ENCODE data around the gene SPAG5.

The SPAG5 gene, protein sequence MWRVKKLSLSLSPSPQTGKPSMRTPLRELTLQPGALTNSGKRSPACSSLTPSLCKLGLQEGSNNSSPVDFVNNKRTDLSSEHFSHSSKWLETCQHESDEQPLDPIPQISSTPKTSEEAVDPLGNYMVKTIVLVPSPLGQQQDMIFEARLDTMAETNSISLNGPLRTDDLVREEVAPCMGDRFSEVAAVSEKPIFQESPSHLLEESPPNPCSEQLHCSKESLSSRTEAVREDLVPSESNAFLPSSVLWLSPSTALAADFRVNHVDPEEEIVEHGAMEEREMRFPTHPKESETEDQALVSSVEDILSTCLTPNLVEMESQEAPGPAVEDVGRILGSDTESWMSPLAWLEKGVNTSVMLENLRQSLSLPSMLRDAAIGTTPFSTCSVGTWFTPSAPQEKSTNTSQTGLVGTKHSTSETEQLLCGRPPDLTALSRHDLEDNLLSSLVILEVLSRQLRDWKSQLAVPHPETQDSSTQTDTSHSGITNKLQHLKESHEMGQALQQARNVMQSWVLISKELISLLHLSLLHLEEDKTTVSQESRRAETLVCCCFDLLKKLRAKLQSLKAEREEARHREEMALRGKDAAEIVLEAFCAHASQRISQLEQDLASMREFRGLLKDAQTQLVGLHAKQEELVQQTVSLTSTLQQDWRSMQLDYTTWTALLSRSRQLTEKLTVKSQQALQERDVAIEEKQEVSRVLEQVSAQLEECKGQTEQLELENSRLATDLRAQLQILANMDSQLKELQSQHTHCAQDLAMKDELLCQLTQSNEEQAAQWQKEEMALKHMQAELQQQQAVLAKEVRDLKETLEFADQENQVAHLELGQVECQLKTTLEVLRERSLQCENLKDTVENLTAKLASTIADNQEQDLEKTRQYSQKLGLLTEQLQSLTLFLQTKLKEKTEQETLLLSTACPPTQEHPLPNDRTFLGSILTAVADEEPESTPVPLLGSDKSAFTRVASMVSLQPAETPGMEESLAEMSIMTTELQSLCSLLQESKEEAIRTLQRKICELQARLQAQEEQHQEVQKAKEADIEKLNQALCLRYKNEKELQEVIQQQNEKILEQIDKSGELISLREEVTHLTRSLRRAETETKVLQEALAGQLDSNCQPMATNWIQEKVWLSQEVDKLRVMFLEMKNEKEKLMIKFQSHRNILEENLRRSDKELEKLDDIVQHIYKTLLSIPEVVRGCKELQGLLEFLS

DNA sequence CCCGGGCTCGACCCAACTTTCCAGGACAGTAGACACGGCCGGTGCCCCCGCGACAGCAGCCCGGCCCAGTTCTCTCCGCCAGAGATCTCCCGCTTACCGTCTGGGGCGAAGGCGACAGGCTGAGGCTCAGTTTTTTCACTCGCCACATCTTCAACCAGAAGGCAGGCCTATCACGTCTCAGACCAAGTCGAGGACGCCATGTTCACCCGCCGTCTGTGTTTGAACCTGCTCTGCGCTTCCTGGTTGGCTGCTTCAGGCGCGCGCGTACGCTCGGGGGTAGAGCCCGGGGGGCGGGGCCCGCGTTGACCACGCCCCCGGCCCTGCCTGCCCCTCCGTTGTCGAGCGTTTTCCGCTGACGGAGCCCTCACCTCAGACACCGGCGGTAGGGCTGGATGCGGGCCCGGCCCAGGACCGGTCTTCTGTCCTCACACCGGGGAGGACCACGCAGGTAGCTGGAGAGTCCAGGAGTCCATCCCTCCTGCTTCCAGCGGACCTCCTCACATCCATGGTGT lies at the start of gene SPAG5:
Gene SPAG5, minus strand, starts transcription at position 227 of the 512 bp plus-strand sequence. Its CDS starts 79 bp downstream, at position 148.
- peak; percentile 64 for DNase-seq (ENCODE audit: low read depth, low spot score)

DNA sequence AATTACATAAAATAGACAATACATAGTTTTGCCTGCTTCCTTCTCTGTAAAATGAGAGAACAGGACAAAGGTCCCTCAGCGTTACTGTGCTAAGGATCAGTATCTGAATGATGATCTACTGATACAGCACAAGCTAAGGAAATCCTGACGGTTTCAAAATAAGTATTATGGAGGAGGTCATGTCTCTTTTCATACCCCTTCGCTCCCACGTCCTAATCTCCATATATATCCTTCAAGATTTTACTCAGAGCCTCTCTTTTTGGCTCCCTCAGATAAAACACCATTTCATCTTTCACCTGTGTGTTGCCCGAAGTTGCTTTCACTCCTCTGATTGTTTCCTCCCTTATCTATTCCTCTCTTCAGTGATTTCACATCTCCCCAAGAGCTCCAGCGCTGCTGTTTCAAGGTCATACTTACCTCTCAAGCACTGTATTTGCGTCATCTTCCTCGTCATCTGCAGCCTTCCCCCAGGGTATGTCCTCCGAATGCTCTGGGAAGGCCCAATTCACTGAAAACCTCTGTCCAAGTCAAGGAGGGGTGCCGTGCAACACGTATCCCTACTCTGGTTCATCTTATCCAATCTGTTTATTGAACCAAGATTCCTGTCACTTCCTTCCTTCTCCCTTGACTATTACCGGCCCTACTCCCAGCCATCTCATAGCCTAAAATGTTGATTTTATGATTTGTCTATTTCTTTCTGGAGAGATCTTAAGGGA lies 47.4 kb upstream of the SPAG5 start:
- DNase-seq (ENCODE audit: low read depth, low spot score) = no peak

DNA sequence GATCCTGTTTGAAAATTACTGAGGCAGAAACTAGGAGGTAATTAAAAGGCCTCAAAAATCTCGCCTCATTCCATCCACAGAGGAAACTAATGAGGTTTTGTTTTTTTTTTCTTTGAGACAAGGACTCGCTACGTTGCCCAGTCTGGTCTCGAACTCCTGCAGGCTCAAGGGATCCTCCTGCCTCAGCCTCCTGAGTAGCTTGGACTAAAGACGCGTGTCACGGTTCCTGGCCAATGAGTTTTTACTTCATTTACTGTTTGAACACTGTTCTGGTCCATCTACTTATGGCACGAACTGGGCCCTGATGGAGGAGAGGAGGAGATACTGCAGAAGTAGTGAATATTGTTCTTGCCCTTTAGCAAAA lies 46.7 kb upstream of the SPAG5 start:
- no peak for DNase-seq (ENCODE audit: low read depth, low spot score)

DNA sequence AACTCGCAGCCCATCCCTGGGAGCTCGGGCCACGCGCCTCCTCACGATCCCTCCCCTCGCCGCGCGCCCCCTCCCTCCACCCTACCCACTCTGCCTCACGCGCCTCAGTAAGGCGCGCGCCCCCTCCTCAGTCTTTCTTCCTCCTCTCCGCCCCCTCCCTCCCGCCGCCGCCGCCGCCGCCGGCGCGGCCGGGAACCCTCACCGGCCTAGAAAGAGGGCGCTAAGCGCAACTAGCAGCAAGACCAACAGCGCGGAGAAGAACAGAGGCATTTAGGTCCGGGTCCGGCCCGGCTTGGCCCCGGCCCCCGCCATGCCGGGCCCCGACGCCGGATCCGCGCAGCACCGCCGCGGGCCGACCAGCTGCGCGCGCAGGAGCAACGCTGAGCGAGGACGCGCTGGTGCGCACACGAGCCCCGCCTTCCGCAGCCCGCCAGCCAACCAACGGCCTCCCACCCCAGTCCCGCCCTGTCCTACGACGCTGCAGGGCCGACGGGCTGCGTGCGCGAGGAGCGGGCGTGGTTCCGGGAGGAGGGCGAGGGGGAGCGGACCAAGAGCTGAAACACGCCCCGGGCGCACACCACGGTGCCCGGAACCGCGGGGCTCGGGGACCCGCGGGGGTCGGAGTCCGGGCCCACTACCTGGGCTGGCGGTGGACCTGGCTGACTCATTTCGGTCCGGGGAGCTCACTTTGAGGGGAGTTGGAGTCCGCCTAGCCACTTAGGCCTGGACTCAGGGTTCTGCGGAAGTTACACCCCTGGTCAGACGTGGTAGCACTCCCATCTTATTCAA lies 46.2 kb upstream of the SPAG5 start, which contains the start of gene BLTP2:
Gene BLTP2, minus strand, starts transcription at position 372 of the 789 bp plus-strand sequence. Its CDS starts 102 bp downstream, at position 270.
- peak; percentile 69 for DNase-seq (ENCODE audit: low read depth, low spot score)

DNA sequence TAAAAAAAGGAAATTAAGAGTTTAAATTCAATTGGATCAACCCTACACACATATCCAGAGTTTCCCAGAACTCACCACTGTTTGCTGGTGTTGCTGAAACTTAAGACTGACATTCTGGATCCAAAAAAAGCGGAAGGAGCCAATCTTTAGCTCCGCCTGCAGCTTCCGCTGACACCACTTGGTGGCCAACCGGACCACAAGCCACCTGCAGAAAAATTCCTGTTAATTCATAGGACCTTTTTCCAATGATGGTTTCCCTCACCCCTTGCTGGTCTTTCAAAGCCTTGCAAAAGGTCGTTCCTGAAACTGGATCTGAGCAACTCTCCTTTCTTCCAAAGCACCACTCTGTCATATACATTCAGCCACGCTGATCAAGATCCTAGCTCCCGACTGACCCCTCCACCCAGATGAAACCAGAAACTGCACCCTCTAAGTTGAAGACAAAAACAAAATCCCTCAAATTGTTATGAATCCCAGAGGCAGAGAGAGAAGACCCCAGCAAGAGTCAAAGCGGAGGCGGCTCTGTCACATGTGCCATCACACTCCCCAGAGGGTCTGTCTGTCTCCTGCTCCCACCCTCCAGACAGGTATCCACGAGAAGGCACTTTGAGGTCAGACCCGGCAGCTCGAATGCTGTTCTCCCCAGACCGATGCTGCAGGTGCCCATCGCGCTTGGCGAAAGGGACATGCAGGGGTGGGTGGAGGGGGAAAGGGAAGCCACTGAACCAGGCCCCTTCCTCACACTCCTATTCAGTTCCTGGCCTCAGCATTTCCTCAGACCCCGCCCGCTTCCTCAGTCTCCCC lies 45.4 kb upstream of the SPAG5 start:
- no peak for DNase-seq (ENCODE audit: low read depth, low spot score)

DNA sequence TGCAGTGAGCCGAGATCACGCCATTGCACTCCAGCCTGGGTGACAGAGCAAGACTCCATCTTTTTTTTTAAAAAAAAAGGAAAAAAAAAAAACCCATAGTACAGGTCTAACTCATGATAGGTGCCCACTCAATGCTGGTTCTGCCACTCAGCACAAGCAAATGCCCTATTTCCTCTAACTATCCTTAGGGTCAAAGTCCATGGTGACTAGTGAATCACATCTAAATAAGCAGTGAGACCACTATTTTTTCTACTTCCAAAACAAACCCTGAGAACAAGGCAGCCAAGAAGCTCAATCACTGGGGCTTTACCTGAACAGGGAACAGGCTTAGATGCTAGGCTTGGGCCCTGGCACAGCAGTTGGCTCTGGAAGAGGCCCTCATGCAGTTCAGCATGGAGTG lies 42.8 kb upstream of the SPAG5 start:
- DNase-seq (ENCODE audit: low read depth, low spot score) = no peak

DNA sequence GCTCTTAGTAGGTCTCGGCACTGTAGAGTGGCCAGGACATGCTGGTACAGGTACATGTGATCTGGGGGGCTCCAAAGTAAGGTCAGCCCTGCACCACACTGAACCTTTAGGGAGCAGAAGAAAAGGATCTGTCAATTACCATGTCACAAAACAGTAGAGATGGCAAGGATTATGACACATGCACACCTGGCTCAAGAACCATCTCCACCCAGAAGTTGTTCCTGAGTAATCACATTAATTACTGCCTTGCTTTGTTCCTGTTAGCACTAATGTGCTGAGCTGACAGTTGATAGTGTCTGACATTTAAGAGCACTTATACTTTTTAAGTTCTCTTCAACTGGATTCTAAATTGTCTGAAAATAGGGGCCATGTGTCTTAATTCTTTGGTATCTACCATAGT lies 36.7 kb upstream of the SPAG5 start:
- DNase-seq (ENCODE audit: low read depth, low spot score) = no peak

DNA sequence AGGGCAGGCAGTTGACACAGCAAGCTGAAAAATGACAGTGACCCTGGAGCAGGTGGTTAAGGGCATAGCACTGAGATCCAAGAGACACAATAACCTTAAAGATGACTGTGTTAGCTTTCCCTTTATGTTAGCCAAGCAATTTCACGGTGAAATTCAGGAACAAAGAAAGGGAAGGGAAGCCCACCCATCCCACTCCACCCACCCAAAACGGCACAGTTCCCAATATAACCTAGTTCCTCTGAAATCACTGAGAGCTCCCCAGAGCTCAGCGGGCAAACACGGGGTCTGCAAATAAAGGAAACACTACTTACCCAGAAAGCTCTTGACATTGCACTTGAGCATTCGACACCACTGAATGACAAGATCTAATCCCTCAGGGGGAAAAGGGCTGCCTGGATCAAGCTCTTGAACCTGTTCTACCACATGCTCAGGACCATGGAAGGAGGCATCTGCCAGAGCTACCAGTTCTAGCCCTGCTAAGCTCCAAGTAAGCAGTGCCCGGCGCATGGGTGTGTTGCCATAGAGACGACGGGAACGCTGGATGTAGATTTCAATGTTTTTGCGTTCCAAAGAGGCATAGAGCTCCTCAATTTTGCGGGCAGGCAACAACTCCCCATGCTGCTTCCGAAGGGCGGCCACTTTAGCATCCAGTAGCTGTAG lies 35.5 kb upstream of the SPAG5 start:
- no peak for DNase-seq (ENCODE audit: low read depth, low spot score)

DNA sequence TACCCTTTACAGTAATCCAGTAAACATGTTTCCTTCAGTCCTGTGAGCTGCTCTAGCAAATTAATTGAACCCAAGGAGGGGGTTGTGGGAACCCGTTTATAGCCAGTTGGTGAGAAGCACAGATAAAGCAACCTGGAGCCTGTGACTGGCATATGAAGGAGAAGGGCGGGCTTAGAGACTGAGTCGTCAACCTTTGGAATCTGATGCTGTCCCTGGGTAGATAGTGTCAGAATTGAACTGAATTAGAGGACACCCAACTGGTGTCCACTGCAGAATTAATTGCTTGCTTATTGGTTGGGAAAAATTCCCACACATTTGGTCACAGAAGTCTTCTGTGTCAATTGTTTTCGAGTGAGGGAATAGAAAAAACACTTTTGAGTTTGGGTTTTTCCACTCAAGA lies 28.0 kb upstream of the SPAG5 start:
- no peak for DNase-seq (ENCODE audit: low read depth, low spot score)

DNA sequence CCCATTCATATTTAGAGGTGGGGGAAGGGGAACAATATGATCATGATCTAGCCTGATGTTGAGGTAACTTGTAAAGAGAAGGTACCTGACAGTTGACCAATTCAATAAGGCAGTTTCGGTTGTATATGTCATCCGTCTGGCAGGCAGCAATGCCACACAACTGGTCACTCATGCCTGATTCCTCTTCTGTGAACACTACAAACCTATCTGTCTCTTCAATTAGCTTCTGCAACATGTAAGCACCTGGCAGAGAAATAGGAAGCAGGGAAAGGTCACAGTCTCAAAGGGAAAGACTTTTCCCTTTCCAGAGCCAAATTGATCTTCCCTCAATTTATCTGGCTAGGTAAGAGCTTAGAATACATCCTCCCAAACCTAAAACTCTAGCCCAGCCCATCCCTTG lies 25.3 kb upstream of the SPAG5 start:
- no peak for DNase-seq (ENCODE audit: low read depth, low spot score)

DNA sequence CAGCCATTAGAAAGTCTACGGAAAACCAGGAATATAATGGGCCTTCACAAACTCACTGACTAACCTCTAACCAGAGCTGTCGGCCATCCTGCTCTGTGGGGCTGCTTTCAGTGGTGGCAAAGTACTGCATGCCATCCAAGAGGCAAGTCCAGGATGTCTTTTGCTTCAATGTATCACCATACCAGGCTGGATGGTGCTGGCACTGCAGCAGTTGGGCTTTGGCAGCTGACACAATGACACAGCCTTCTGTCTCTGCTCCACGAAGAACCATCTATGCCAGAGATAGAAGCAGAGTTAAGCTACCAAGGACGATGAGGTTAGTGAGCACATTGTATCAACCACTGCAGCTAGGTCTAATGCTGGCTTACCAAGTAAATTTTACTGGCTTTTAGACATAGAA lies 24.9 kb upstream of the SPAG5 start:
- no peak for DNase-seq (ENCODE audit: low read depth, low spot score)

DNA sequence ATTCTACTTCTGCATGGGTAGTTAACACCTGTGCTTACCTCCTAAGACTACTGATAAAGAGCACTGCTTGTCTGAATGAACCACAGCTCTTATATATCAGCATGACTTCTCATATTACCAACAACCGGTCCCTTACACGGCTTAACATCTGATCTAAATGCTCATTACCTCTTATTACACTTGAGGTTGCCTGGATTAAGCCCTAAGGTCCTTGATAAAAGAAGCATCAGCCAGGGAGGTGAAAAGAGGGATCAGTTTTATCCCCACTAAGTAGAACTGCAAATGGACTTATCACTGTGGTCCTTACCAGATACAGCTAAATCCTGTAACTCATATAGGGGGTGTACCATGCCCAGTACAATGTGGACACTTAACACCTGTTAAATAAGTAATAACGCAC lies 23.4 kb upstream of the SPAG5 start:
- no peak for DNase-seq (ENCODE audit: low read depth, low spot score)

DNA sequence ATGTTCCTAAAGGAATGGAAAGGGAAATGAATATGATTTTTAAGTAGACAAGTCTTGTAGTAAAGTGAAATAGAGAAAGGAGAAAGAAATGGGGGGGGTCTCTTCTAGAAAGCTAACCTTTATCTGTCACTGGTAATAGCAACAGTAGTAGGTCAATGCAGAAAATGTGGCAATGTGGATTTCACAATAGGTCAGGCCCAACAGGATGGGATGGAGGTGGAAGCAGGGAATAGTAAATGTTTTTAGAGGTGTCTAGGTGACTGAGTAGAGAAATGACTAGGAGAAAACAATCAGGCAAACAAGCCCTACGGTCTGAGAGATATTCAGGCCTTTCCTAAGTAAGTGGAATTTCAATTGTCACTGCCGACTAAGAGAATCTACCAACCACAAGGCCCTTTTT lies 21.2 kb upstream of the SPAG5 start:
- no peak for DNase-seq (ENCODE audit: low read depth, low spot score)

DNA sequence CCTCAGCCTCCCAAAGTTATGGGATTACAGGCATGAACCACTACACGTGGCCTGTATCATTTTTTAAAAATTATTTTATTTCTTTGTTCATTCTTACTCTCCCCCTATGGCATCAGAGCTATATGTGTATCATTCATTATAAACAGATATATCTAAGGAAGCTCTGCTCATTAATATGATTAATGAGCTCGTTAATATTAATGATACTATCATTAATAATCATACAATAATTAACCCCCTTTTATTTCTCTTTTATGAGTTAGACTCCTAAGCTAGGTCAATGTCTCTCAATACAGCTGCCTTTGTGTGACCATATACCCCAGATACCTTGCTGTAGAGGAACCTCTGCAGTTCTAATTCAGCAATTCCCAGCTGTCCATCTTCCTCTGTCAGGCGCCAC lies 19.6 kb upstream of the SPAG5 start:
- DNase-seq (ENCODE audit: low read depth, low spot score) = no peak

DNA sequence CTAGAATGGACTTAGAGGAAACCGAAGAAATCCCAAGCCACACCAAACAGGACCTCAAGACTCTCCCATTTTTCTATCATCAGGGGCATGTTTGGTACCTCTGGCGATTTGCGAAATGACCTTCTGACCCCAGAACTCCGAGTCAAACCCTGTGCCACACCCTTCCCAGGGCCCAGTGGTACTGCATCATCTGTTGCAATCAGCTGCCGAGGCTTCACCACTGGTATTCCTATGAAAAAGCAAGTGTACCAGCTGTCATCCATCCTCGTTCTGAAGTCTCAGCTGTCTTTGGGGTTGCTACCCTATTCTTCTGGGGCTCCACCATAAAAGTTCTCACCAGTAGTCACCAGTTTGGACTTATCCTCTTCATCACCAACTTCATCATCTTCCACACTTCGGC lies 17.5 kb upstream of the SPAG5 start:
- DNase-seq (ENCODE audit: low read depth, low spot score) = no peak

DNA sequence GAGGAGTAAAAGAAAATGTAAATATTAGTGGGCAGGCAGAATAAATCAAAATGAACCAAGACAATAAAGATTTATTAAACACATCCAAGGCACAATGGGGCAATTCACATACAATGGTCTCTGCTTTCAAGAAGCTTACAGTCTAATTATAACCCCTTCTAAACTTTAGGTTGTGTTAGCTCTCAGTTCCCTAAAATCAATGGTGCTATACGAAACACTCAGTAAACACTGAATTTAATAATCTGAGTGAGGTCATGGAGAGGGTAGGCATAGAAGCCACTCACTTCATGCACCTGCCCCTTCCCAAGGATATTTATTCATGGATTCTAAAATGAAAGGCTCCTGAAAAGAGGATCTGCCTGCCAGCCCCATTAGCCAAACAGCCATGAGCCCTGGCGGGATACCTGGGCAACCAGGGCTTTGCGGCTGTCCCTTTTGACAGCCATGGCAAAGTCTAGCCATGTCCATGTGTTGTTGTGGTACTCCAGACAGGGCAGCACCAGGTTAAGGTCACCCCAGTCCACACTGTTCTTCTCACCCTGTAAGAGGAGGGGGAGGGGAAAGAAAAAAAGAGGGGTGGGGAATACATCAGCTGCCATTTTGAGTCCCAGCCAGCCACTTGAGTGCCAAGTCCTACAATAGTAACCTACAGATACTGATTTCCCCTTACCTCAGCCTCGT lies 16.6 kb upstream of the SPAG5 start:
- DNase-seq (ENCODE audit: low read depth, low spot score) = no peak

DNA sequence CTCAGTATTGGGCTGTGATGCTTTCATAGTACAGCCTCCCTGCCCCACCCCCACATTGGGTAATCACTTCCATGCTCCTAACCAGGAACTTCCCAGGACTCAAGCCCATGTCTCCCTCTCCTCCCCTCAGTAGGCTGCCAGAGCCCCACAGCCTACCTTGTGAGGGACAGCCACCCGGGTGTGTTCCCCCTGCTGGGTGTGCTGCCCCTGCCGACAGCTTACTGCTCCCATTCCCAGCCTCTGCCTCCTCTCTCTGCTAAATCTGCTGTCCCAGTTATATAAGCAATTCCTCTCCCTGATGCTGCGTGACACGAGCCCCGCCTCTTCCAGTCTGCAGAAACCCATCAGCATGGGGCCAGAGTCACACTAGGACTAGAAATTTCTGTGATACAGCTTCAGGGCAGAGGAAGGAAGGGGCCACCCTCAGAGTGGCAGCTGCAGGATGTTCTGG lies 15.1 kb upstream of the SPAG5 start, which contains the start of gene RSKR:
Gene RSKR, minus strand, starts transcription at position 255 of the 451 bp plus-strand sequence. Its CDS starts 24 bp downstream, at position 231.
- DNase-seq (ENCODE audit: low read depth, low spot score) = no peak
